Gastroesophageal sphincter (tissue), 4 donors: ENCODE data around the gene DNAJB6. TPM values are rescaled to one million over a fixed set of nuclear protein-coding genes. Genes with fewer than 3 reads are reported as not detected.
A peak's percentile ranks its signal among the peaks of the same experiment; 100 is the strongest.
"Not testable (repeated sequence)": the region's sequence is repeated elsewhere in the genome, so short reads cannot be mapped to it uniquely, and the experiment has no call there.

ENCODE experiments used
- ATAC-seq: fragments of 150-250 bp; one replicate; pipeline ENCODE4 v1.9.1; 2016; ENCODE audit warnings: mild to moderate bottlenecking, moderate library complexity
- H3K27ac ChIP-seq, 4 donors: fragments of 200-600 bp; sonication (generic) in 3 of 4; 1 replicate in 3 of 4; 2 replicates in 1 of 4; pipeline ENCODE4 v1.5.1; 2016 to 2019
- H3K27me3 ChIP-seq: fragments of 200-600 bp; sonication (generic); one replicate; pipeline ENCODE4 v1.5.1; 2019
- H3K36me3 ChIP-seq, 2 donors: fragments of 200-600 bp; sonication (generic); one replicate each; pipeline ENCODE4 v1.5.1; 2019; ENCODE audit warnings: control low read depth in 1 of 2
- H3K4me1 ChIP-seq, 3 donors: fragments of 200-600 bp; sonication (generic); 1 replicate in 2 of 3; 2 replicates in 1 of 3; pipeline ENCODE4 v1.5.1; 2016 to 2019; ENCODE audit warnings: control low read depth in 2 of 3
- H3K4me3 ChIP-seq, 2 donors: fragments of 200-600 bp; sonication (generic); one replicate each; pipeline ENCODE4 v1.5.1; 2019; ENCODE audit warnings: mild to moderate bottlenecking in 1 of 2, moderate library complexity in 1 of 2
- H3K9me3 ChIP-seq, 3 donors: fragments of 200-600 bp; sonication (generic); one replicate each; pipeline ENCODE4 v1.5.1; 2017 to 2019; ENCODE audit warnings: control low read depth in 2 of 3
- EP300 ChIP-seq: sonication (generic); formaldehyde crosslinking; IDR thresholded peaks from one replicate; pipeline ENCODE4 v1.6.1; 2017; ENCODE audit warnings: antibody characterized with exemption, mild to moderate bottlenecking
- POLR2A ChIP-seq, 2 donors: fragments of 450-650 bp; IDR thresholded peaks; one replicate each; pipeline ENCODE4 v1.6.1; 2017; ENCODE audit warnings: antibody characterized with exemption in 2 of 2, mild to moderate bottlenecking in 2 of 2, moderate library complexity in 1 of 2
- POLR2AphosphoS5 ChIP-seq: sonication (generic); formaldehyde crosslinking; IDR thresholded peaks from one replicate; pipeline ENCODE4 v1.6.1; 2017; ENCODE audit warnings: antibody characterized with exemption
- WGBS, 2 donors: methylation state at CpG; one replicate each; pipeline ENCODE4 v1.1.5; 2018; ENCODE audit warnings: low coverage in 1 of 2; 5-methylcytosine and 5-hydroxymethylcytosine counted together
- total RNA-seq, 4 donors: library from RNA; depleted of rRNA; stranded (reverse); fragments of >200 nt; gene quantifications; one replicate each; pipeline ENCODE4 v1.1.0, GENCODE V29; 2016
- TF ChIP-seq, protein P1 (sequence below), 4 experiments: fragments of 200-600 bp in 2 of 4; fragments of 450-650 bp in 2 of 4; sonication (generic) in 1 of 4; IDR thresholded peaks; one replicate each; pipeline ENCODE4 v1.5.1; 2017 to 2019; ENCODE audit warnings: antibody characterized with exemption in 4 of 4, mild to moderate bottlenecking in 2 of 4, moderate library complexity in 2 of 4

DNAJB6 gene
- total RNA-seq, 4 donors from 2014 or later: 117 to 195 (median 148) TPM

DNA sequence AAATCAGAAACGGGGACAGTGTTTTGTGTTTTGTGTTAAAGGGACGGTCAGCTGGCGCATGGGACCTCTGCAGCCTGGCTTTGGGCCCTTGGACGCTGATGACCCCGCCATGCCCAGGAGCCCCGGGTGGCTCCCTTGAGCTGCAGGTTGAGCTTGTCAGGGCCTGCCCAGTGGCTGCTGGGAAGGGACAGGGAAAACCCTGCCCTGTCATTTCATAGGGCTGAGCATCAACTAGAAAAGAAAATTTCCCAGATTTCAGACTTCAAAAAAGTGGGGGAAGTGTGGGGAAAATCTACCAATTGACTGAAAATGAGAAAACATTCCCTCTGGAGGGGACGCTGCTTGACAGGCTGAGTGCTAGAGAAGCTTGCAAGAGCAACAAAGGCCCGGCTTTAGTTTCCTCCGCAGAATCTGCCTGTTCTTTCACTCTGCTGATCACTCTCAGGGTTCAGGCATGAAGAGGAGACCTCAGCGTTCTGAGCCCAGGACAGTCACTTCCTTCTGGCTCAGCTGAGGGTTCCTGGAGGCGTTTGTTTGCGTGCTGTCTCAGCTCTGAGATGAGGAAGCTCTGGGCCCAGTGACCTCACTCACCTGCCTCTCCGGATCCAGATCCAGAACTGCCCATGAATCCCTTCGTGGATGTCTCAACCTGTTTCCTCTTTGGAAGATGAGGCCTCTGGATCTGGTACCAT is 18.6 kb upstream of the DNAJB6 start:
- Histone ChIP-seq H3K27me3 (no peaks in the 10 kb centered on the region), H3K4me3 (no peak overlapping the region), H3K27ac (peak overlapping the region in 1 of 4 donors; percentile 19), H3K36me3 (no peaks in the 10 kb centered on the region), H3K4me1 (no peaks in the 10 kb centered on the region), H3K9me3 (no peaks in the 10 kb centered on the region)
- peak; percentile 61 for ATAC-seq
- 73 to 80% methylated on average over 2 to 13 of the region's 14 CpGs for WGBS, 2 donors
- TF ChIP-seq POLR2A (IDR thresholded peaks at IDR 0.05) (no peak), POLR2AphosphoS5 (no peak), EP300 (no peak)
- TF ChIP-seq, protein P1, sequence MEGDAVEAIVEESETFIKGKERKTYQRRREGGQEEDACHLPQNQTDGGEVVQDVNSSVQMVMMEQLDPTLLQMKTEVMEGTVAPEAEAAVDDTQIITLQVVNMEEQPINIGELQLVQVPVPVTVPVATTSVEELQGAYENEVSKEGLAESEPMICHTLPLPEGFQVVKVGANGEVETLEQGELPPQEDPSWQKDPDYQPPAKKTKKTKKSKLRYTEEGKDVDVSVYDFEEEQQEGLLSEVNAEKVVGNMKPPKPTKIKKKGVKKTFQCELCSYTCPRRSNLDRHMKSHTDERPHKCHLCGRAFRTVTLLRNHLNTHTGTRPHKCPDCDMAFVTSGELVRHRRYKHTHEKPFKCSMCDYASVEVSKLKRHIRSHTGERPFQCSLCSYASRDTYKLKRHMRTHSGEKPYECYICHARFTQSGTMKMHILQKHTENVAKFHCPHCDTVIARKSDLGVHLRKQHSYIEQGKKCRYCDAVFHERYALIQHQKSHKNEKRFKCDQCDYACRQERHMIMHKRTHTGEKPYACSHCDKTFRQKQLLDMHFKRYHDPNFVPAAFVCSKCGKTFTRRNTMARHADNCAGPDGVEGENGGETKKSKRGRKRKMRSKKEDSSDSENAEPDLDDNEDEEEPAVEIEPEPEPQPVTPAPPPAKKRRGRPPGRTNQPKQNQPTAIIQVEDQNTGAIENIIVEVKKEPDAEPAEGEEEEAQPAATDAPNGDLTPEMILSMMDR (IDR thresholded peaks at IDR 0.05): no peak

DNA sequence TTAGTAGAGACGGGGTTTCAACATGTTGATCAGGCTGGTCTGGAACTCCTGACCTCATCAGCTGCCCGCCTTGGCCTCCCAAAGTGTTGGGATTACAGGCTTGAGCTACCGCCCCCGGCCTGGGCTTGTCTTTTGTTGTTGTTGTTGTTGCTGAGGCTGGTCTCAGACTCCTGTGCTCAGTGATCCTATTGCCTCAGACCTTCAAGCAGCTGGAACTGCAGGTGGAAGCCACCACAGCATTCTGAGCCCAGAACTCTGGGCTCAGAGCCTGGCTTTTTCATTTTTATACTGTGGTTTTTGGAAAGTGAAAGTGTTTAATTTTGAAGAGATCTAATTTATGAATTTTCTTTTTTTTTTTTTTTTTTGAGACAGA is 16.2 kb upstream of the DNAJB6 start:
- 52% methylated on average over 4 of the region's 4 CpGs; no CpG with 5 or more reads in 1 of the 2 donors for WGBS, 2 donors
- no peaks in the 10 kb centered on the region for H3K27me3 ChIP-seq
- ATAC-seq: peak; percentile 60
- H3K4me1 ChIP-seq: no peaks in the 10 kb centered on the region
- H3K9me3 ChIP-seq: no peaks in the 10 kb centered on the region
- no peak overlapping the region for H3K27ac ChIP-seq
- TF ChIP-seq EP300 (no peak), POLR2AphosphoS5 (no peak), POLR2A (IDR thresholded peaks at IDR 0.05) (no peak)
- TF ChIP-seq, protein P1 (IDR thresholded peaks at IDR 0.05): no peak
- H3K4me3 ChIP-seq: no peak overlapping the region
- no peaks in the 10 kb centered on the region for H3K36me3 ChIP-seq

DNA sequence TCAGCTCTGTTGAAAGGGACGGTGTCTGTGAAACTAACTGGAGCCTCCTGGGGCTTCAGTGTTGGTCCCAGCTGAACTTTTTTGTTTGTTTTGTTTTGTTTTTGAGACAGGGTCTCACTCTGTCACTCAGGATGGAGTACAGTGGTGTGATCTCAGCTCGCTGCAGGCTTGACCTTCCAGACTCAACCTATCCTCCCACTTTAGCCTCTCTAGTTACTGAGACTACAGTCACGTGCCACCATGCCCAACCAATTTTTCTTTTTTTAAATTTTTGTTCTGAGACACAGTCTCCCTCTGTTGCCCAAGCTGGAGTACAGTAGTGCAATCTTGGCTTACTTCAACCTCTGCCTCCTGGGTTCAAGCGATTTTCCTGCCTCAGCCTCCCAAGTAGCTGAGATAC is 13.4 kb upstream of the DNAJB6 start:
- no peaks in the 10 kb centered on the region for H3K4me1 ChIP-seq
- no peak overlapping the region for H3K27ac ChIP-seq
- no peak overlapping the region for H3K4me3 ChIP-seq
- 70 to 87% methylated on average over 4 of the region's 4 CpGs for WGBS, 2 donors
- H3K27me3 ChIP-seq: no peaks in the 10 kb centered on the region
- H3K36me3 ChIP-seq: no peaks in the 10 kb centered on the region
- no peak for TF ChIP-seq POLR2A (IDR thresholded peaks at IDR 0.05)
- TF ChIP-seq, protein P1 (IDR thresholded peaks at IDR 0.05): no peak
- TF ChIP-seq EP300: no peak
- TF ChIP-seq POLR2AphosphoS5: no peak
- no peaks in the 10 kb centered on the region for H3K9me3 ChIP-seq
- ATAC-seq: no peak

DNA sequence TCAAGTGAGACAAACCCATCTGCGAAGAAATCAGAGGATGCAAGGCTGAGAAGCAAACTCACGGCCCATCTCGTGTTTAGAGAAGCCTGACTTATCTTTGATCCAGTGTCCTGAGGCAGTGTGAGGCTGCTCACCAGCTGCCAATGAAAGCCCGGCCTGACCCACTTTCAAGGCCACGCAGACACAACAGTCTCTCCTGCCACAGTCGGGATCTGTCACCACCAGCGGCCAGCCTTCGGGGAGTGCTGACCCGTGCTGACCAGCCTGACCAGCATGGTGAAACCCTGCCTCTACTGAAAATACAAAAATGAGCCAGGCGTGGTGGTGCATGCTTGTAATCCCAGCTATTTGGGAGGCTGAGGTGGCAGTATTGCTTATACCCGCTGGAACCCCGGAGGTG is 7.4 kb upstream of the DNAJB6 start:
- no peak overlapping the region for H3K27ac ChIP-seq
- WGBS, 2 donors: 60 to 100% methylated on average over 1 to 2 of the region's 12 CpGs
- no peaks in the 10 kb centered on the region for H3K4me1 ChIP-seq
- no peak for ATAC-seq
- TF ChIP-seq POLR2AphosphoS5: no peak
- no peaks in the 10 kb centered on the region for H3K36me3 ChIP-seq
- H3K4me3 ChIP-seq: no peak overlapping the region
- peaks cover 10% of the 10 kb centered on the region for H3K27me3 ChIP-seq
- no peaks in the 10 kb centered on the region for H3K9me3 ChIP-seq

DNA sequence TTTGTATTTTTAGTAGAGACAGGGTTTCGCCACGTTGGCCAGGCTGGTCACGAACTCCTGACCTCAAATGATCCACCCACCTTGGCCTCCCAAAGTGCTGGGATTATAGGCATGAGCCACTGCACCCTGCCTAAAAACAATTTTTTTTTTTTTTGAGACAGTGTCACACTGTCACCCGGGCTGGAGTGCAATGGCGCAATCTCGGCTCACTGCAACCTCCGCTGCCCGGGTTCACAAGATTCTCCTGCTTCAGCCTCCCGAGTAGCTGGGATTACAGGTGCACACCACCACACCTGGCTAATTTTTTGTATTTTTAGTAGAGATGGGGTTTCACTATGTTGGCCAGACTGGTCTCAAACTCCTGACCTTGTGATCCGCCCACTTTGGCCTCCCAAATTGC is 6.2 kb upstream of the DNAJB6 start:
- not testable (repeated sequence) for ATAC-seq, H3K4me3 ChIP-seq, H3K9me3 ChIP-seq, H3K27ac ChIP-seq, H3K36me3 ChIP-seq, H3K4me1 ChIP-seq
- 77 to 81% methylated on average over 5 to 10 of the region's 10 CpGs for WGBS, 2 donors
- H3K27me3 ChIP-seq: peaks cover 10% of the 10 kb centered on the region

DNA sequence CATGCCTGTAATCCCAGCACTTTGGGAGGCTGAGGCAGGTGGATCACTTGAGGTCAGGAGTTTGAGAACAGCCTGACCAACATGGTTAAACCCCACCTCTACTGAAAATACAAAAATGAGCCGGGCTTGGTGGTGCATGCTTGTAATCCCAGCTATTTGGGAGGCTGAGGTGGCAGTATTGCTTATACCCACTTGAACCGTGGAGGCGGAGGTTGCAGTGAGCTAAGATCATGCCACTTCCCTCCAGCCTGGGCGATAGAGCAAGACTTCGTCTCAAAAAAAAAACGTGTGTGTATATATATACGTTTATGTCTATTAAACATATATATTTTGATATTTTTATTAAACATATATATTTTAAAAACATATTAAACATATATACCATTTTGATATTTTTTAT is 5.8 kb upstream of the DNAJB6 start:
- not testable (repeated sequence) for H3K4me3 ChIP-seq, H3K9me3 ChIP-seq, H3K4me1 ChIP-seq, ATAC-seq, H3K27ac ChIP-seq, H3K36me3 ChIP-seq
- 51 to 65% methylated on average over 7 of the region's 7 CpGs for WGBS, 2 donors
- H3K27me3 ChIP-seq: peaks cover 10% of the 10 kb centered on the region
